ENCODE data around the gene TEX2. TPM values are rescaled to one million over a fixed set of nuclear protein-coding genes. Genes with fewer than 3 reads are reported as not detected.
A peak's percentile ranks its signal among the peaks of the same experiment; 100 is the strongest.

The TEX2 gene
- total and polyA plus RNA-seq, 2 of the 13 experiments (the other 11 are each of a cell fraction or from before 2014, with no cell fraction given), result 21.4 to 37.7 TPM

DNA sequence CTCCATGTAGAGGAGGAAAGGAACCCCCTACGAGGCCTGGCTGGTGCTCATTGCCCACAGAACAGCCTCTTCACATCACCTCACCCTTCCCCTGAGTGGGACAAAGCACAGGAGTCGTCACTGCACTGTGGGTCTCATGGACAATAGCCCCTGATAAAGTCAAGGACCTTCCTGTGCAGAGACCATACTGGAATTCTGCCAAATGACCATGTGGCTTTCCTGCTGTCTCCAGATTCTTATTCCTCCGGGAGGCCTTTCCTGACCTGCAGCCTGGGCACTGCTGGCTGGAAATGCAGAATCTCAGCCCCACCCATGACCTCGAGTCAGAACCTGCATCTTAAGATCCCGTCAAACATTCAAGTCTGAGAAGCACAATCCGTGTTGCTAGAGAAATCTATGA, 72.6 kb downstream of the TEX2 start:
- in situ Hi-C loops (cut with HindIII; ENCODE audit: extremely low pct_ligation_motif_present, low pct_unique_long_range_greater_than_20kb) (no loop called here), intact Hi-C loops (cut with micrococcal nuclease; ENCODE audit: unreplicated experiment) (no loop called here)
- FAIRE-seq (no peak), DNase-seq (ENCODE audit: low spot score) (no peak), ATAC-seq (no peak)
- Histone ChIP-seq H3K9me3 (ENCODE audit: low read length) (no peaks in the 10 kb centered on the region), H4K20me1 (ENCODE audit: insufficient read depth, low read length) (no peaks in the 10 kb centered on the region), H3K27ac (ENCODE audit: extremely low read length, insufficient read depth, low read length) (no peak overlapping the region), H3K4me3 (replicated peaks in 1 of 3; ENCODE audit: insufficient read depth in 1 of 3, low read depth in 2 of 3, low read length in 3 of 3) (no peak overlapping the region), H3K27me3 (ENCODE audit: control insufficient read depth in 1 of 2, insufficient read depth in 2 of 2, low read length in 2 of 2) (no peaks in the 10 kb centered on the region), H3K79me2 (ENCODE audit: insufficient read depth, low read length) (no peaks in the 10 kb centered on the region), H3K4me1 (ENCODE audit: insufficient read depth, low read length) (peaks cover 34% of the 10 kb centered on the region), H3K4me2 (ENCODE audit: low read depth, low read length) (no peak overlapping the region), H3K9ac (ENCODE audit: insufficient read depth, low read depth, low read length) (no peak overlapping the region), H3K36me3 (replicated peaks in 1 of 2; ENCODE audit: control insufficient read depth in 1 of 2, insufficient read depth in 2 of 2, low read length in 2 of 2) (peaks cover 15 to 23% of the 10 kb centered on the region in 2 experiments), H2AFZ (ENCODE audit: low read length) (no peak overlapping the region)
- ChIA-PET POLR2A (no interaction called here), CTCF (ENCODE audit: low intra/inter-chr PET ratio, low total read pairs) (no interaction called here)
- 73% methylated on average over 6 of the region's 6 CpGs for WGBS (ENCODE audit: low lambda C conversion rate)
- BruUV-seq (replicated peaks), result no TSS peak
- TF ChIP-seq MBNL3 (CRISPR knock-in tag; conservative IDR thresholded peaks at IDR 0.05) (no peak), MYC (CRISPR knock-in tag; IDR thresholded peaks at IDR 0.05; ENCODE audit: borderline replicate concordance) (peak; percentile 16; the same call in 1 of the 2 replicates), MIXL1 (CRISPR knock-in tag; IDR thresholded peaks at IDR 0.05) (no peak), CHCHD3 (CRISPR knock-in tag; IDR thresholded peaks at IDR 0.05) (no peak), SOX5 (CRISPR knock-in tag; IDR thresholded peaks at IDR 0.05; ENCODE audit: borderline replicate concordance) (0 out of 2 replicates have a peak, but pooled peaks have one; percentile 14), SOX13 (IDR thresholded peaks at IDR 0.05) (no peak), SOX13 (CRISPR knock-in tag; conservative IDR thresholded peaks at IDR 0.05 in 1 of 2, IDR thresholded peaks at IDR 0.05 in 1 of 2) (peak in 1 of 2 experiments; percentile 41; a peak in 1 of 4 replicates), EZH2 (conservative IDR thresholded peaks at IDR 0.05; ENCODE audit: low read depth, low read length) (no peak), SAP130 (CRISPR knock-in tag; IDR thresholded peaks at IDR 0.05; ENCODE audit: low read depth) (peak; percentile 36), ZNF564 (CRISPR knock-in tag; IDR thresholded peaks at IDR 0.05) (no peak), ZBTB7B (CRISPR knock-in tag; IDR thresholded peaks at IDR 0.05) (no peak), SOX6 (IDR thresholded peaks at IDR 0.05) (no peak), SOX6 (CRISPR knock-in tag; IDR thresholded peaks at IDR 0.05) (0 out of 2 replicates have a peak, but pooled peaks have one; percentile 17), NFKB2 (CRISPR knock-in tag; IDR thresholded peaks at IDR 0.05; ENCODE audit: borderline replicate concordance) (no peak), SALL1 (CRISPR knock-in tag; IDR thresholded peaks at IDR 0.05) (peak; percentile 18; the same call in 1 of the 2 replicates), MXI1 (IDR thresholded peaks at IDR 0.05; ENCODE audit: borderline replicate concordance, low read depth, low read length) (no peak), ZNF879 (CRISPR knock-in tag; IDR thresholded peaks at IDR 0.05) (no peak), NR2F6 (IDR thresholded peaks at IDR 0.05) (no peak), NR2F6 (CRISPR knock-in tag; IDR thresholded peaks at IDR 0.05) (no peak), RARA (CRISPR knock-in tag; IDR thresholded peaks at IDR 0.05) (no peak), THAP11 (CRISPR knock-in tag; IDR thresholded peaks at IDR 0.05) (0 out of 2 replicates have a peak, but pooled peaks have one; percentile 15)
- TF ChIP-seq, protein P1, sequence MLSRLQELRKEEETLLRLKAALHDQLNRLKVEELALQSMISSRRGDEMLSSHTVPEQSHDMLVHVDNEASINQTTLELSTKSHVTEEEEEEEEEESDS (CRISPR knock-in tag; IDR thresholded peaks at IDR 0.05; ENCODE audit: borderline replicate concordance), result no peak
- TF ChIP-seq, protein P2, sequence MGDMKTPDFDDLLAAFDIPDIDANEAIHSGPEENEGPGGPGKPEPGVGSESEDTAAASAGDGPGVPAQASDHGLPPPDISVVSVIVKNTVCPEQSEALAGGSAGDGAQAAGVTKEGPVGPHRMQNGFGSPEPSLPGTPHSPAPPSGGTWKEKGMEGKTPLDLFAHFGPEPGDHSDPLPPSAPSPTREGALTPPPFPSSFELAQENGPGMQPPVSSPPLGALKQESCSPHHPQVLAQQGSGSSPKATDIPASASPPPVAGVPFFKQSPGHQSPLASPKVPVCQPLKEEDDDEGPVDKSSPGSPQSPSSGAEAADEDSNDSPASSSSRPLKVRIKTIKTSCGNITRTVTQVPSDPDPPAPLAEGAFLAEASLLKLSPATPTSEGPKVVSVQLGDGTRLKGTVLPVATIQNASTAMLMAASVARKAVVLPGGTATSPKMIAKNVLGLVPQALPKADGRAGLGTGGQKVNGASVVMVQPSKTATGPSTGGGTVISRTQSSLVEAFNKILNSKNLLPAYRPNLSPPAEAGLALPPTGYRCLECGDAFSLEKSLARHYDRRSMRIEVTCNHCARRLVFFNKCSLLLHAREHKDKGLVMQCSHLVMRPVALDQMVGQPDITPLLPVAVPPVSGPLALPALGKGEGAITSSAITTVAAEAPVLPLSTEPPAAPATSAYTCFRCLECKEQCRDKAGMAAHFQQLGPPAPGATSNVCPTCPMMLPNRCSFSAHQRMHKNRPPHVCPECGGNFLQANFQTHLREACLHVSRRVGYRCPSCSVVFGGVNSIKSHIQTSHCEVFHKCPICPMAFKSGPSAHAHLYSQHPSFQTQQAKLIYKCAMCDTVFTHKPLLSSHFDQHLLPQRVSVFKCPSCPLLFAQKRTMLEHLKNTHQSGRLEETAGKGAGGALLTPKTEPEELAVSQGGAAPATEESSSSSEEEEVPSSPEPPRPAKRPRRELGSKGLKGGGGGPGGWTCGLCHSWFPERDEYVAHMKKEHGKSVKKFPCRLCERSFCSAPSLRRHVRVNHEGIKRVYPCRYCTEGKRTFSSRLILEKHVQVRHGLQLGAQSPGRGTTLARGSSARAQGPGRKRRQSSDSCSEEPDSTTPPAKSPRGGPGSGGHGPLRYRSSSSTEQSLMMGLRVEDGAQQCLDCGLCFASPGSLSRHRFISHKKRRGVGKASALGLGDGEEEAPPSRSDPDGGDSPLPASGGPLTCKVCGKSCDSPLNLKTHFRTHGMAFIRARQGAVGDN (CRISPR knock-in tag; IDR thresholded peaks at IDR 0.05), result peak; percentile 12; the same call in 1 of the 2 replicates
- TF ChIP-seq, protein P3, sequence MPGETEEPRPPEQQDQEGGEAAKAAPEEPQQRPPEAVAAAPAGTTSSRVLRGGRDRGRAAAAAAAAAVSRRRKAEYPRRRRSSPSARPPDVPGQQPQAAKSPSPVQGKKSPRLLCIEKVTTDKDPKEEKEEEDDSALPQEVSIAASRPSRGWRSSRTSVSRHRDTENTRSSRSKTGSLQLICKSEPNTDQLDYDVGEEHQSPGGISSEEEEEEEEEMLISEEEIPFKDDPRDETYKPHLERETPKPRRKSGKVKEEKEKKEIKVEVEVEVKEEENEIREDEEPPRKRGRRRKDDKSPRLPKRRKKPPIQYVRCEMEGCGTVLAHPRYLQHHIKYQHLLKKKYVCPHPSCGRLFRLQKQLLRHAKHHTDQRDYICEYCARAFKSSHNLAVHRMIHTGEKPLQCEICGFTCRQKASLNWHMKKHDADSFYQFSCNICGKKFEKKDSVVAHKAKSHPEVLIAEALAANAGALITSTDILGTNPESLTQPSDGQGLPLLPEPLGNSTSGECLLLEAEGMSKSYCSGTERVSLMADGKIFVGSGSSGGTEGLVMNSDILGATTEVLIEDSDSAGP (CRISPR knock-in tag; IDR thresholded peaks at IDR 0.05; ENCODE audit: borderline replicate concordance), result no peak

All from HepG2 (cell line).